ENCODE data around the gene MALL.

- TF ChIP-seq CTCF (IDR thresholded peaks at IDR 0.05; ENCODE audit: insufficient read depth, low read length, poor library complexity, severe bottlenecking) (no peak), EZH2phosphoT487 (conservative IDR thresholded peaks at IDR 0.05; ENCODE audit: low read length) (no peak)
Measured at GRCh38 chr2:110115291-110116032, at the start of gene MALL.

All from SU-DHL-6 (cell line).